OCI-M2 (cell line): ENCODE data around the gene LTBP1.
"Not testable (repeated sequence)": the region's sequence is repeated elsewhere in the genome, so short reads cannot be mapped to it uniquely, and the experiment has no call there.

Experiments used
- DNase-seq: peaks from one replicate; lab custom pipeline; 2025; ENCODE audit not compliant: unreplicated experiment; lab: John Stamatoyannopoulos, UW

LTBP1 gene

DNA sequence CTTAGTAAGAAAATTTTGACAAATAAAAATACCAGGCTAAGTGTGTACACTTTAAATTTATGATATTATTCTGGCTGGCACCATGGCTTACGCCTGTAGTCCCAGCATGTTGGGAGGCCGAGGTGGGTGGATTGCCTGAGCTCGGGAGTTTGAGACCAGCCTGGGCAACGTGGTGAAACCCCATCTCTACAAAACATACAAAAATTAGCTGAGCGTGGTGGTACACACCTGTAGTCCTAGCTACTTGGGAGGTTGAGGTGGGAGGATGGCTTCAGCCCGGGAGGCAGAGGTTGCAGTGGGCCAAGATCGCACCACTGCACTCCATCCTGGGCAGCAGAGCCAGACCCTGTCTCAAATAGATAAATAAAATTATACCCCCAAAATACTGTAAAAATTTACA lies 421.8 kb downstream of the LTBP1 start:
- not testable (repeated sequence) for DNase-seq

GRCh38 chr2:33369191-33369590 lies 422.4 kb downstream of the LTBP1 start:
- DNase-seq = no peak

DNA sequence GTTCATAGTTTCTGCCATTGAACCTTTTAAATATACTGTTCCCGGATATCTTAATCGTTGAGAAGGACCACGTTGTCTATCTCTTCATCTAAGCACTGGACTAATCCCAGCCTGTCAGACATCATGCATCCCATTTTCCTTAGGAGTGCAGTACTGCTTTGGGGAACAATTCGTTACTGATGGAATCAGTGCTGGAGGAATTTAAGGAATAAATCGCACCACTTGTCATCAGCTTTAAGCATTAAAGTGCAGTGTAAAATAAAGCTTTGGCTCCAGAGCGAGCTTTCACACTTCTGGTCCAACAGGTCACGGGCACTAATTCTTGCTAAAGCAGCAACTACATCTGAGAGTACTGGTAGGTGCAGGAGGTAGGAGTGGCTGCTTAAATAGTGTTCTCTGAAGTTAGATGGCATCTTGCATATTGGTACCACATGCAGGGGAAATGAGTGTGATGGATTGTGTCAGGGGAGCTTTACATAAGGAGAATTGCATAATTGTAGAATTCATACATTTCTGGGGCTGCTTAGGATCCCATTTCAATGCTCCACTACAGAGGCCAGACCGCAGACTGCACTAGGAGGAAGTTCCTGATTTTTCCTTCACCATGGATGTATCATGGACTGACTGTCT lies 424.0 kb downstream of the LTBP1 start:
- DNase-seq = no peak

DNA sequence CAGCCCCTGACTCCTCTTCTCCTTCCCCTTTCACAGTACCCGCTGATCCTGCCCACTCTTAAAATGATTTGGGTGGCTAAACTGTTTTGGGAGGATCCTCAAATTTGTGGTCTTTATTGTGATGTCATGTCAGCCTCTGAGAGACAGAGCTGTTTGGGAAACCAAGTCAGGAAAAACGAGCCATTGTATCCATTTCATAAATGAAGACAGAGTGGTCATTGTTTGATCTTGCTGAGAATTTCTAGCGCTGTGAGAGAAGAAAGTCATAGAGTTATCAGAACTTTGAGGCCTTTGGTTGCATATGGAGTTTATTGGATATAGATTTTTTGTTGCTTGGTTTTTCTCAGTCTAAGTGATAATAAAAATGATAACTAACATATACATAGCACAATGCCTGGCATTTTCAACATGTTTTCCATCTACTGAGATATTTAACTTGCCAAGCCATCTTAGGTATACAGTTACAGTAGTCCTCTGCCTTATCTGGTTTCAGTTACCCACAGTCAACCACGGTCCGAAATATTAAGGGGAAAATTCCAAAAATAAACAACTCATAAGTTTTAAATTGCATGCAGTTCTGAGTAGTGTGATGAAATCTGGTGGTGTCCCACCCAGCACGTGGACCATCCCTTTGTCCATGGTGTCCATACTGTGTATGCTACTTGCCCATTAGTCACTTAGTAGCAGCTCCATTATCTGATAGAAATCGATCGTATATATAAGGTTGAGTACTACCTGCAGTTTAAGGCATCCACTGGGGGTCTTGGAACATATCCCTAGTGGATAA lies 424.7 kb downstream of the LTBP1 start:
- DNase-seq = no peak

- DNase-seq = no peak
Measured at GRCh38 chr2:33372940-33373553, 426.3 kb downstream of the LTBP1 start.

DNA sequence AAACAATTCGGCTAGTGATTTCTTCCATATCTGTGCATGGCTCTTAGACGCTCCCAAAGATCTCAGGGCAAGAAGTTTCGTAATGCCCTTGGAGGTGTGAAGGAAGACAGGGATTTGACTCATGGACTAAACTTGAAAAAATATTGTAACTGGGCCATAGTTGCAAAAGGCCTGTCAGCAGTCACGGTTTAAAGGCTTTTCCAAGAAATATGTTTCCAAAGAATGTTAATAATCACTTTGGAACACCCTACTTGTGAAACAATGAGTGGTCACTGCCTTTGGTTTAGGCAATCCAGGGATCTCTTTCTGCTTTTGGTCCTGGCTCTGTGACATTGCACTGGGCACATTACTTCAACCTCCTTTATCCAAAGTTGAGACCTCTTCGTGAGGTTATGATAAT lies 427.2 kb downstream of the LTBP1 start:
- no peak for DNase-seq

DNA sequence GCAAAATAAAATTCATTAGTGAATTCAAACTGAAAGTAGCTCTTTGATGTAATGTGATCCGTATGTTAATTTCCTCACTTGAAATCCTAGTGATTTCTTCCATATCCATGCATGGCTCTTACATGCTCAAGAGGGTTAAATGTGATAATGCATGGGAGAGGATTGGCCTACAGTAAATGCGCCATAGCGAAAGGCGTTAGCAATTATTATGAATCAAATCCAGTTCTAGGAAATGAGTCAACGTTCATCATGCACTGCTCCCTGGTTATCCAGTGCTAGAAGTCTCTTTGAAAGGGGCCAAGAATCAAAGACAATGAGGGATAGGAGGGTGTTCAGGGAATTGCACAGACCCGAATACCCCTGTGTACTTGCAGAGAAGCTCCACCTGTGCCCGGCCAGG lies 428.3 kb downstream of the LTBP1 start:
- DNase-seq = no peak

DNA sequence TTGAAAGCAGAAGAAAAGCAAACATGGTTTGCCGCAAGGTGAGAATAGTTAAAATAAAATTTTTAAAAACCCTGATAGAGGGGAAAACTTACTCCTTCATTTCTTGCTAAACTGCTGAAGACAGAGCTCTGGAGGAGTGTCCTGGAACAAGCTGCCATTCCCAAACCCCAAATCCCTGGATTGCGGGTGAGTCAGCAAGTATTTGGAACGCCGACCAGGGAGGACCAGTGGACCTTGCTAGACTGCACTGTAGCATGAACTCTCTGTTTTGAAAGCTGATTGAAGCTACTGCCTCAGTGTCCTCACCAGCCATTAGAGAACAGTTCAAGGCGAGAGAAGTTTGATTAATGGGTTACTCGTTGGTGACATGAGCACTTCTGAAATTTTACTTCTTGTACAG lies 430.3 kb downstream of the LTBP1 start:
- no peak for DNase-seq

DNA sequence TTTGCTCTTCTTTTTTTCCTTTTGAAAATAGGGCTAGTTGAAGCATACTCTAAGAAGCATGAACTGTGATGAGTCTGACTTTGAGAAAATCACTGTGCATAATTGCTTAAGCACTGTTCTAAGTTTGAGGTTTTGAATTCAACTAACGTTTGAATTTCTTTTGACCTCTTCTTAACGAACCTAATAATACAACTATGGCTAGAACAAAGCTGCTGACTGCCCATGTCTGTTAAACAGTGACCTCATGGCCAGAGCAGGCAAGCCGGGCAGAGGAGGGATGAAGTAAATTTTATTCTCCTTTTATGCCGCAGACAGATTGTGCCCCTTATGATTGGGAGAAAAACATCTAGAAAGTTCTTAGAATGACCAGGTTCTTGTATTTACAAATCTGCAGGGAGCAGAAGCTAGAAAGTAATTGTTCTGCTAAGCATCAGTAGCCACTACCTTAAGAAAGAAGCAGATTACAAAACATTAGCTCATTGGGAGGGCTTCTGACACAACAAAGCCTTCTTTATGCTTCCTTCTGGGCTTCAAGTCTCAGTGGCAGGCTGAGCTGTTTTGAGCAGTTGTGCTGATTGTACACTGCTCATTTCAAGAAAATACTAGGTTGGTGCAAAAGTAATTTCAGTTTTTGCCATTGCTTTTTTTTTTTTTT lies 431.9 kb downstream of the LTBP1 start:
- DNase-seq = no peak

DNA sequence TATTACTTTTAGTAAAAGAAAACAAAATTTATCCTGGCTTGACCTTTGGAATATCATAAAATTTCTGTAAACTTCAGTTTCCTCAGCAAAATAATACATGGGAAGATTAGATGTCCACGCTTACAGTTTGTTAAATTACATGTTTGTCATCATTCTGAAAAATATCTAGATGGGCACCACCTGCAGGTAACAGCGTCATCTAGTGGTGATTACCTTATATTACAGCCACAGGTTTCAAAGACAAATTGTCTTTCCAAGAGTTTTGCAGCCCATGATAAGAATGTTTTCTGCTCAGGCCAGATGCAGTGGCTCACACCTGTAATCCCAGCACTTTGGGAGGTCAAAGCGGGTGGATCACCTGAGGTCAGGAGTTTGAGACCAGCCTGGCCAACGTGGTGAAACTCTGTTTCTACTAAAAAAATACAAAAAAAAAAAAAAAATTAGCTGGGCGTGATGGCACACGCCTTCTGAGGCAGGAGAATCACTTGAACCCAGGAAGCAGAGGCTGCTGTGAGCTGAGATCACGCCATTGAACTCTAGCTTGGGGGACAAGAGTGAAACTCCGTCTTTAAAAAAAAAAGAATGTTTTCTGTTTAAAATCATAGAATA lies 433.4 kb downstream of the LTBP1 start:
- DNase-seq = no peak

GRCh38 chr2:33380719-33381118 lies 434.0 kb downstream of the LTBP1 start:
- no peak for DNase-seq

DNA sequence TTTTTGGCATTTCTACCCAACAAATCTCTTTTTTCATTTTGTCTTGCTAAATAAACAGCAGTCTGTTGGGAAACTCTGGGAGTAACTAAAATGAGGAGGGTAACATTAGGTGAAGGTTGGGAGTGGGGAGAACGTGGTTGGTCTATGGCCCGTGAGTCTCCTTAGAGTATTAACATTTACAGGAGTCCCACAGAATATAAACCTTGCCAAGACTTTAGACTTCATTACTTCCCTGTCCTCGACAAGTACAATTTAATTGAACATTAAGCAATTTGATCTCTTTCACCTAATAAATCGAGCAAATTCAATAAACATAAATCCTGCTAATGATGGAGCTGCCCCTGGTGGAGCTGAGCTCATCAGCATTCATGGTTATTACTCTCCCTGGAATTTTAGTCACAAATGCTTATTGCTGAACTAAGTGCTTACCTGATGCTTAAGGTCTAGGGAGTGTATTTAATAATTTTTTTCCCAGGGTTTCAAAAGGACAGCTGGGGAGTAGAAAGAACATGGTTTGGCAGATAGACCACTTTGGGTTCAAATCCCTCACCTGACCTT lies 434.6 kb downstream of the LTBP1 start:
- no peak for DNase-seq

DNA sequence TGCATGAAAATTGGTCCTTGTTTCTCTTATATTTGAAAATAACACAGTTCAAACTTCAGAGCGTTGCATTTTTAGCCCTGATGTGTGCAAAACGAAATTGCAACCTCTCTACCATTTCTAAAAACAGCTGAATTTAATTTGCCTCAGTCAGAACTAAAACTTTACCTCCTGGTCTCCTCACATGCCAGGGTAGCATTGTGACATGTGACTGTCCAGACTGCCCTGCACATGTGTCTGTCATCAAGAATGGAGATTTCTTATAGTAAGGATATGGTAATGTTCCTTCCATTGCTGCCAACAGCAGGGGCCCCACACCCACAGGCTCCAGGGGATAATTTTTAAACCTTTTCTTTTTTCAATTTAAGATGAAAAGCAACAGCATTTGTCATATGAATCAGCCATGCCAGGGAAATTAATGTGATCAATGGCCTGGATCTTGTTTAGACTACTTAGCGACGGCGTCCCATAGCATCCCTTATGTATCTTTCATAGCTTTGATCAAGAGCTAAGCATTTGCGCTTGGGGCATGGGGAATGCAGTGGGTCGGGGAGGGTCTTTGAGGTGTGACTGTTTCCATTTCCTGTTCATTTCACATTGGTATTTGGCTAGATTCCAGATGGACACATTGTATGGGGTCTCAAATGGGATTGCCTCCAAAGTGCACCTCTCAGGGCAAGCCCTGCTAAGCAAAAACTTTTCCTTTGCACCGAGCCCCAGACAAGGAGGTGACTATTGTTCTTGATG lies 437.3 kb downstream of the LTBP1 start:
- no peak for DNase-seq

DNA sequence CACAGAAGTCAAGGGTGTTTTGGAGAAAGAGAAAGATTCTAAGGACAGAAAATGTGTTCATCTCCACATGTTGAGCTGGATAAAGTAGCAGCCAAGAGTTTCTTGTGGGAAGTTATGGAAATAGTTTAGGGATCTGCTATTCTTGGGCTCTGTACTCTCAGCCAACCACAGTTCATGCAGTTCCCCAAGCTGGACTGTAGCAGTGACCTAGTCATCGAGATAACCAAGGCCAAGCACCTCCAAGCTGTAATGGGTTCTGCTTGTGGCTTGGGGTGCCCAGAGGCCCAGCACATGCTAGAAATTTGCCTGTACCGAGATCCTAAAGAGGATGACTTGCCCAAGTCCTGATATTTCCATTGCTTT lies 437.8 kb downstream of the LTBP1 start:
- no peak for DNase-seq

DNA sequence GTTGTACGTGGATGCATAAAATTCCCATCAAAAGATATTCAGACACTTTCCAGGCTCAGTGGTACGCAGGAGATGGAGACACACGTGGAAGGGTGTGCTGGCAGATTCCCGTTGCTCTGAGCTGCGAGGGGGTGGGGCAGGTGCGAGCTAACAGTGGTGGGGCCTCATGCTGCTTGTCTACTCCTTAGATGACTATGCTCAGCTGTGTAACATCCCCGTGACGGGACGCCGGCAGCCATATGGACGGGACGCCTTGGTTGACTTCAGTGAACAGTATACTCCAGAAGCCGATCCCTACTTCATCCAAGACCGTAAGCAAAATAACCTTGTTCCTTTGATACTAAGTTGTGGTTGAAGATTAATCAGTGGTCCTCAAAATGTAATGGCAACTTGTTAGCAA lies 442.2 kb downstream of the LTBP1 start:
- DNase-seq = no peak

DNA sequence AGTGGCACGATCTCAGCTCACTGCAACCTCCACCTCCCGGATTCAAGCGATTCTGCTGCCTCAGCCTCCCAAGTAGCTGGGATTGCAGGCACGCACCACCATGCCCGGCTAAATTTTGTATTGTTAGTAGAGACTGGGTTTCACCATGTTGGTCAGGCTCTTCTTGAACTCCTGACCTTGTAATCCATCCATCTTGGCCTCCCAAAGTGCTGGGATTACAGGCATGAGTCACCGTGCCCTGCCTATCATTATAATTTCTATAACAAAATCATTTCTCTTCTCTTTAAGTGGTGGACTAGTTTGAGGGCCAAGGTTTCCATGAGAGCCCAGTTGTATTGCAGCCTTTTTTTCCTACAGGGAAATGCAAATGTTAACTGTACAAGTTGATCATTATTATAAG lies 442.9 kb downstream of the LTBP1 start:
- not testable (repeated sequence) for DNase-seq

DNA sequence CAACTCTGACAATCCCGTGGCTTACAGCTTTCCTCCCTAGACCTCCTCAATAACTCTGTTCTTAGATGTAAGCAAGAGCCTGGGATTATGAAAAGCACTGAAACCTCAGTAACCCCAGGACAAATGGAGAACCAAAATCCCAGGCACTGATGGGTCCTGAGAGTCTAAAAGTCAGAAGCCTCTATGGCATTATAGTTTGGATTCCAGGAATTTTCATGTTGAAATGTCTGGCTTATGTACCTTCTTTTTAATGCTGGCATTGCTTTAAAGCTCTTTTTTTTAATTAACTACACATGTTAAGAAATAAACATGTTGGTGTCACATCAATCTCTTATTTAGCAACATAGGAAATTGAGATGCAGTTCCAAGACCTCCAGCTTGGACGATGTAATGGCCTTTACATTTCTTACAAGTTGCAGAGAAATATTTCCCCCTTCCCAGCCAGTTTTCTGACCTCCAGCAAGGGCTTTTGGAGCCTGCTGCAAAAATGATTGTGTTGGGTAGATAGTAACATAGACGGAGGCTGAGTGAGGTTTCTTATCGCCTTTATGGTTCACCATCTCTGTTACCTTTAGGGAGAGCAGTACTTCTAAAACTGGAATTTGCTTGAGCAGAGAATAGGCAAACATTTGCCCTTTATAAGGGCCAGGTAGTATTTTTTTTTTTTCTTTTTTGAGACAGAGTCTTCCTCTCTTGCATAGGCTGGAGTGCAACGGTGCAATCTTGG lies 444.9 kb downstream of the LTBP1 start:
- DNase-seq = no peak

DNA sequence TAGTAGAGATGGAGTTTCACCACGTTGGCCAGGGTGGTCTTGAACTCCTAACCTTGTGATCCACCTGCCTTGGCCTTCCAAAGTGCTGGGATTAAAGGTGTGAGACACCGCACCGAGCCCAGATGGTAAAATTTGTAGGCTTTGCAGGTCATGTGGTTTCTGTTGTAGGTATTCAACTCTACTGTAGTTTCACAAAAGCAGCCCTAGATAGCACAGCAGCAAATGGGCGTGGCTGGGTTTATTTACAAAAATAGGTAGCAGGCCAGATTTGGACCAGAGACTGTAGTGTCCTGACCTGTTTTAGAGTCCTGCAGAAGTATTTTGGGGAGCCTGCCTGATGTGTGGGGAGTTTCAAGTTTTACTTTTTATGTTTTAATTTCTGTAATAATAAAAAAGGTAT lies 445.6 kb downstream of the LTBP1 start:
- no peak for DNase-seq

DNA sequence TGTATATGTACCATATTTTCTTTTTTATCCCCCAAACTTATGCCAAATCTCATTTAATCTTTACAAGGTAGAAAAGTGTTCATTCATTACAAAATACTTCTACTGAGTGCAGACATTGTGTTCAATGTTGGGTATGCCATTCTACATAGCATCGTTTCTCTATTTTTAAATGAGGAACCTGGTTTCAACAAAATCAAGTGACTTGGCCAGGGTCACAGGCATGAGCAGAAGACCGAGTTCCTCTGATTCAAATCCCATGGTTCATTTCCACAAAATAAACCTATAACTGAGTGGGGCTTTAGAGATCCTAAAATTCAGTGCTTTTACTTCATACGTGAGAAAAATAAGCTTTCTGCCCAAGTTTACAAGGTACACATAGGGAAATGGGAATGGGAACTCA lies 448.3 kb downstream of the LTBP1 start:
- no peak for DNase-seq
